A549 (cell line): ENCODE results near the gene NGLY1. TPM values are rescaled to one million over a fixed set of nuclear protein-coding genes. Genes with fewer than 3 reads are reported as not detected.

Source experiments
- ATAC-seq, 2 experiments: fragments of 200-7000 bp in 1 of 2; fragments of >200 bp in 1 of 2; cut with Nextera tagmentation in 1 of 2; cut with Tn5 transposase in 1 of 2; 3 replicates each; pipeline versions ENCODE4 v1.8.0 to v1.9.1; 2018 to 2020; ENCODE audit warnings: mild to moderate bottlenecking in 1 of 2, moderate library complexity in 1 of 2
- CTCF ChIA-PET: fragments of 300-600 bp; sonication (Branson Sonifier 250); formaldehyde crosslinking; extraction: SDS; loops from one replicate; lab custom pipeline; 2021; ENCODE audit warnings: antibody characterized with exemption, inconsistent platforms; lab: Yijun Ruan, JAX
- POLR2A ChIA-PET: fragments of 350-600 bp; formaldehyde crosslinking; extraction: SDS; loops from one replicate; lab custom pipeline; 2021; ENCODE audit warnings: antibody characterized with exemption, inconsistent platforms; lab: Yijun Ruan, JAX
- DNase-seq, 2 experiments: peaks; one replicate each; pipeline versions ENCODE4 v3.0.0 to v3.0.0-alpha.2; 2011 to 2016; ENCODE audit warnings: low read depth in 1 of 2, low spot score in 1 of 2
- FAIRE-seq: peaks from 2 replicates; lab custom pipeline; 2011; peaks lifted over from hg19 to GRCh38; lab: Jason Lieb, UNC
- H3K27ac ChIP-seq, 2 experiments: fragments of >200 bp; sonication (Bioruptor Twin); formaldehyde crosslinking; 3 replicates each; pipeline ENCODE4 v1.5.1; 2016 to 2017
- H3K4me1 ChIP-seq: fragments of >200 bp; sonication (Bioruptor Twin); formaldehyde crosslinking; 3 replicates; pipeline ENCODE4 v1.6.1; 2016
- H3K4me2 ChIP-seq: fragments of >200 bp; sonication (Bioruptor Twin); formaldehyde crosslinking; 3 replicates; pipeline ENCODE4 v1.6.1; 2016
- H3K4me3 ChIP-seq: fragments of >200 bp; sonication (Bioruptor Twin); formaldehyde crosslinking; 3 replicates; pipeline ENCODE4 v1.5.1; 2016
- H3K9me3 ChIP-seq: fragments of >200 bp; sonication (Bioruptor Twin); formaldehyde crosslinking; 3 replicates; pipeline ENCODE4 v1.6.1; 2016
- CBX2 ChIP-seq: fragments of 200-600 bp; sonication (generic); IDR thresholded peaks from 2 replicates; pipeline ENCODE4 v1.6.1; 2016; ENCODE audit warnings: low read depth, mild to moderate bottlenecking, borderline replicate concordance
- CBX8 ChIP-seq: fragments of 200-600 bp; sonication (generic); IDR thresholded peaks from 2 replicates; pipeline ENCODE4 v1.6.1; 2016
- CEBPB ChIP-seq, 2 experiments: fragments of >200 bp in 1 of 2; sonication (Bioruptor Twin) in 1 of 2; formaldehyde crosslinking in 1 of 2; IDR thresholded peaks; 2 replicates each; pipeline ENCODE4 v1.6.1; 2012 to 2016
- CTCF ChIP-seq: fragments of >200 bp; sonication (Bioruptor Twin); formaldehyde crosslinking; IDR thresholded peaks from 3 replicates; pipeline ENCODE4 v1.5.1; 2016
- EHF ChIP-seq: fragments of 250-450 bp; sonication (Bioruptor Pico); IDR thresholded peaks from 2 replicates; pipeline ENCODE4 v1.5.0; 2020; ENCODE audit warnings: mild to moderate bottlenecking
- EHMT2 ChIP-seq: fragments of 200-600 bp; sonication (generic); IDR thresholded peaks from 2 replicates; pipeline ENCODE4 v1.6.1; 2016; ENCODE audit warnings: antibody characterized with exemption, low read depth, mild to moderate bottlenecking, moderate library complexity
- EP300 ChIP-seq, 2 experiments: fragments of >200 bp; sonication (Bioruptor Twin); formaldehyde crosslinking; IDR thresholded peaks; 2 replicates in 1 of 2; 3 replicates in 1 of 2; pipeline ENCODE4 v1.6.1; 2016 to 2017
- ESRRA ChIP-seq: fragments of 150-350 bp; IDR thresholded peaks from 2 replicates; pipeline ENCODE4 v1.6.1; 2014; ENCODE audit warnings: mild to moderate bottlenecking, low read length, borderline replicate concordance
- FOXS1 ChIP-seq: fragments of 250-450 bp; sonication (Bioruptor Pico); IDR thresholded peaks from 2 replicates; pipeline ENCODE4 v1.5.0; 2020; ENCODE audit warnings: mild to moderate bottlenecking, moderate library complexity
- HEYL ChIP-seq: fragments of 250-450 bp; sonication (Bioruptor Pico); IDR thresholded peaks from 2 replicates; pipeline ENCODE4 v1.8.0; 2021; ENCODE audit warnings: mild to moderate bottlenecking, moderate library complexity
- HOXA7 ChIP-seq: fragments of 250-450 bp; sonication (Bioruptor Pico); IDR thresholded peaks from 2 replicates; pipeline ENCODE4 v1.5.0; 2020; ENCODE audit warnings: mild to moderate bottlenecking, moderate library complexity
- HOXB13 ChIP-seq: fragments of 250-450 bp; sonication (Bioruptor Pico); IDR thresholded peaks from 2 replicates; pipeline ENCODE4 v1.5.0; 2020; ENCODE audit warnings: low read depth, mild to moderate bottlenecking, moderate library complexity
- JUN ChIP-seq, 2 experiments: fragments of >200 bp; sonication (Bioruptor Twin); formaldehyde crosslinking; IDR thresholded peaks; 2 replicates in 1 of 2; 3 replicates in 1 of 2; pipeline ENCODE4 v1.6.1; 2016 to 2017
- KDM1A ChIP-seq: fragments of 200-600 bp; sonication (generic); IDR thresholded peaks from 2 replicates; pipeline ENCODE4 v1.6.1; 2016; ENCODE audit warnings: low read depth, mild to moderate bottlenecking
- NPAS2 ChIP-seq: fragments of 250-450 bp; sonication (Bioruptor Pico); IDR thresholded peaks from 2 replicates; pipeline ENCODE4 v1.8.0; 2022; ENCODE audit warnings: mild to moderate bottlenecking, moderate library complexity, borderline replicate concordance
- NR3C1 ChIP-seq: fragments of >200 bp; sonication (Bioruptor Twin); formaldehyde crosslinking; IDR thresholded peaks from 3 replicates; pipeline ENCODE4 v1.6.1; 2017
- PHF8 ChIP-seq: fragments of 200-600 bp; sonication (generic); IDR thresholded peaks from 2 replicates; pipeline ENCODE4 v1.6.1; 2016; ENCODE audit warnings: low read depth, mild to moderate bottlenecking, antibody characterized with exemption, moderate library complexity, borderline replicate concordance
- POLR2AphosphoS2 ChIP-seq: conservative IDR thresholded peaks from 2 replicates; pipeline ENCODE4 v1.6.1; 2012; ENCODE audit warnings: low read length, improper control_type of control experiment, inconsistent platforms
- RAD21 ChIP-seq, 2 experiments: fragments of >200 bp in 1 of 2; sonication (Bioruptor Twin) in 1 of 2; formaldehyde crosslinking in 1 of 2; IDR thresholded peaks in 1 of 2; conservative IDR thresholded peaks in 1 of 2; 2 replicates in 1 of 2; 3 replicates in 1 of 2; pipeline ENCODE4 v1.6.1; 2012 to 2018; ENCODE audit warnings: inconsistent platforms in 1 of 2
- SMC3 ChIP-seq: fragments of >200 bp; sonication (Bioruptor Twin); formaldehyde crosslinking; IDR thresholded peaks from 3 replicates; pipeline ENCODE4 v1.6.1; 2018; ENCODE audit warnings: inconsistent platforms
- SREBF2 ChIP-seq: fragments of 450-650 bp; IDR thresholded peaks from 2 replicates; pipeline ENCODE4 v1.6.1; 2014; ENCODE audit warnings: mild to moderate bottlenecking, moderate library complexity
- TP53 ChIP-seq: fragments of 250-450 bp; sonication (Bioruptor Pico); IDR thresholded peaks from 2 replicates; pipeline ENCODE4 v1.5.0; 2021; ENCODE audit warnings: mild to moderate bottlenecking, moderate library complexity
- ZFP36 ChIP-seq: fragments of 450-650 bp; IDR thresholded peaks from 2 replicates; pipeline ENCODE4 v1.6.1; 2014; ENCODE audit warnings: borderline replicate concordance; ENCODE audit not compliant: partially characterized antibody
- ZNF302 ChIP-seq: fragments of 250-450 bp; sonication (Bioruptor Pico); IDR thresholded peaks from 2 replicates; pipeline ENCODE4 v1.9.0; 2021; ENCODE audit warnings: inconsistent platforms, mild to moderate bottlenecking, moderate library complexity
- WGBS: methylation state at CpG from one replicate; pipeline ENCODE4 v1.1.6; 2017; ENCODE audit errors: missing lambda C conversion rate; 5-methylcytosine and 5-hydroxymethylcytosine counted together
- polyA plus RNA-seq, 4 experiments: library from polyadenylated mRNA; depleted of rRNA in 3 of 4; stranded (reverse); fragments of >200 nt; fragmentation: RNase III in 1 of 4; extraction: RNeasy Plus Mini Kit Qiagen cat#74134 plus additional on column Dnase treatment in 1 of 4; gene quantifications; 2 replicates in 3 of 4; 3 replicates in 1 of 4; pipeline ENCODE4 v1.2.3, GENCODE V29; 2011 to 2017

The NGLY1 gene
- polyA plus RNA-seq, 2 of the 4 experiments (the other 2 are of a cell fraction) = 25.2 to 29.2 TPM

- peak in 1 of 2 experiments; percentile 42 for DNase-seq
- Histone ChIP-seq H3K9me3 (no peaks in the 10 kb centered on the region), H3K4me2 (no peak overlapping the region), H3K27ac (no peak overlapping the region), H3K4me3 (no peak overlapping the region), H3K4me1 (no peaks in the 10 kb centered on the region)
- WGBS = 0% methylated on average over 3 of the region's 3 CpGs
- TF ChIP-seq RAD21 (conservative IDR thresholded peaks at IDR 0.05 in 1 of 2, IDR thresholded peaks at IDR 0.05 in 1 of 2) (peak; percentile 17 to 21; a peak in 2 of 5 replicates), SMC3 (peak; percentile 20; the same call in 1 of the 3 replicates), EHMT2 (no peak), CTCF (0 out of 3 replicates have a peak, but pooled peaks have one; percentile 14)
- ChIA-PET POLR2A (no interaction called here), CTCF (interaction anchor here (0.6 to 1.9 kb wide), 6 partner anchors 10 to 432 kb away, joined by 3 to 6 read pairs (median 4); no protein-coding TSS in a partner anchor)
- no peak for FAIRE-seq
- ATAC-seq = peak; percentile 74 to 78; a peak in 5 of 6 replicates
Observed at GRCh38 chr3:25831578-25831977, 48.3 kb upstream of the NGLY1 start.

- H3K4me3 ChIP-seq = no peak overlapping the region
- no peak overlapping the region for H3K27ac ChIP-seq
- no peak for ATAC-seq
- H3K9me3 ChIP-seq = no peaks in the 10 kb centered on the region
- no peaks in the 10 kb centered on the region for H3K4me1 ChIP-seq
- no peak for TF ChIP-seq CBX2
- TF ChIP-seq JUN (IDR thresholded peaks at IDR 0.05) = no peak
- TF ChIP-seq HOXA7 (CRISPR knock-in tag) = no peak
- no peak for TF ChIP-seq NR3C1
- TF ChIP-seq ZNF302 (CRISPR knock-in tag) = no peak
- TF ChIP-seq EHF (CRISPR knock-in tag) = no peak
- H3K4me2 ChIP-seq = no peak overlapping the region
- POLR2A ChIA-PET = no interaction called here
- WGBS = 55% methylated on average over 6 of the region's 6 CpGs
- DNase-seq = no peak
- CTCF ChIA-PET = interaction anchor here (1.1 to 1.9 kb wide), 4 partner anchors 9 to 26 kb away, joined by 3 to 6 read pairs (median 4); no protein-coding TSS in a partner anchor
- no peak for FAIRE-seq
Observed at GRCh38 chr3:25830373-25831280, 47.4 kb upstream of the NGLY1 start.

- no peak for FAIRE-seq
- H3K4me3 ChIP-seq = no peak overlapping the region
- 0 out of 3 replicates have a peak, but pooled peaks cover 2% of the 10 kb centered on the region for H3K9me3 ChIP-seq
- H3K4me2 ChIP-seq = no peak overlapping the region
- TF ChIP-seq ESRRA = no peak
- no peak for TF ChIP-seq HOXB13 (CRISPR knock-in tag)
- no peak for TF ChIP-seq CBX8
- no peak for TF ChIP-seq PHF8
- no peak for TF ChIP-seq SMC3
- TF ChIP-seq POLR2AphosphoS2 = no peak
- TF ChIP-seq FOXS1 = no peak
- no peak for TF ChIP-seq KDM1A
- TF ChIP-seq CEBPB (IDR thresholded peaks at IDR 0.05) = no peak
- no peak for TF ChIP-seq HOXA7 (CRISPR knock-in tag)
- TF ChIP-seq HEYL (CRISPR knock-in tag) = no peak
- no peak for TF ChIP-seq JUN (IDR thresholded peaks at IDR 0.05)
- no peak for TF ChIP-seq ZFP36
- no peak for TF ChIP-seq CBX2
- no peak for TF ChIP-seq SREBF2
- no peak for TF ChIP-seq NPAS2 (CRISPR knock-in tag)
- no peak for TF ChIP-seq ZNF302 (CRISPR knock-in tag)
- no peak for TF ChIP-seq TP53
- no peak for TF ChIP-seq EP300 (IDR thresholded peaks at IDR 0.05)
- ChIA-PET CTCF (interaction anchor here (0.6 to 1.8 kb wide), 3 partner anchors 91 to 629 kb away, joined by 3 read pairs; no protein-coding TSS in a partner anchor), POLR2A (no interaction called here)
- H3K4me1 ChIP-seq = no peaks in the 10 kb centered on the region
- whole genome bisulfite sequencing = 13% methylated on average over 2 of the region's 2 CpGs
- no peak overlapping the region for H3K27ac ChIP-seq
- no peak for ATAC-seq
- no peak for DNase-seq
Observed at GRCh38 chr3:25826510-25826909, 43.3 kb upstream of the NGLY1 start.
